GM19324 (cell line): ENCODE results near the gene BACH2.

Experiments
- ATAC-seq: cut with Tn5 transposase; IDR thresholded peaks from one replicate; pipeline ENCODE4 v1.9.1; 2021; ENCODE audit warnings: mild to moderate bottlenecking, moderate library complexity; ENCODE audit not compliant: unreplicated experiment, low FRiP score

Gene BACH2

GRCh38 chr6:90249034-90249433 is 47.6 kb downstream of the BACH2 start:
- ATAC-seq, result no peak

- ATAC-seq, result no peak
Observed at GRCh38 chr6:90247262-90247661, 49.4 kb downstream of the BACH2 start.

- ATAC-seq, result no peak
Observed at GRCh38 chr6:90241229-90241880, 55.3 kb downstream of the BACH2 start.

GRCh38 chr6:90238496-90239266 is 58.0 kb downstream of the BACH2 start:
- ATAC-seq, result no peak

GRCh38 chr6:90237350-90237990 is 59.2 kb downstream of the BACH2 start:
- no peak for ATAC-seq

- no peak for ATAC-seq
Observed at GRCh38 chr6:90233994-90234393, 62.6 kb downstream of the BACH2 start.

GRCh38 chr6:90233213-90233612 is 63.4 kb downstream of the BACH2 start:
- no peak for ATAC-seq

GRCh38 chr6:90231798-90232197 is 64.8 kb downstream of the BACH2 start:
- ATAC-seq, result no peak

- no peak for ATAC-seq
Observed at GRCh38 chr6:90231308-90231707, 65.3 kb downstream of the BACH2 start.

GRCh38 chr6:90230548-90231215 is 66.0 kb downstream of the BACH2 start:
- no peak for ATAC-seq

- no peak for ATAC-seq
Observed at GRCh38 chr6:90229331-90230010, 67.2 kb downstream of the BACH2 start.

GRCh38 chr6:90227673-90228072 is 69.0 kb downstream of the BACH2 start:
- ATAC-seq, result no peak

- no peak for ATAC-seq
Observed at GRCh38 chr6:90227213-90227612, 69.4 kb downstream of the BACH2 start.

GRCh38 chr6:90226257-90226656 is 70.4 kb downstream of the BACH2 start:
- ATAC-seq, result no peak

- ATAC-seq, result no peak
Observed at GRCh38 chr6:90224196-90224595, 72.4 kb downstream of the BACH2 start.

GRCh38 chr6:90222724-90223198 is 73.9 kb downstream of the BACH2 start:
- ATAC-seq, result no peak

GRCh38 chr6:90222008-90222407 is 74.6 kb downstream of the BACH2 start:
- no peak for ATAC-seq

- ATAC-seq, result no peak
Observed at GRCh38 chr6:90221403-90221802, 75.2 kb downstream of the BACH2 start.

GRCh38 chr6:90220273-90220672 is 76.4 kb downstream of the BACH2 start:
- ATAC-seq, result no peak

- no peak for ATAC-seq
Observed at GRCh38 chr6:90219209-90219985, 77.2 kb downstream of the BACH2 start.
